ENCODE measurements around the gene C1orf174. TPM values are rescaled to one million over a fixed set of nuclear protein-coding genes. Genes with fewer than 3 reads are reported as not detected.

Gene C1orf174
- total and polyA plus RNA-seq, 2 of the 4 experiments (the other 2 are of a cell fraction) = 26.7 to 45.7 TPM

DNA sequence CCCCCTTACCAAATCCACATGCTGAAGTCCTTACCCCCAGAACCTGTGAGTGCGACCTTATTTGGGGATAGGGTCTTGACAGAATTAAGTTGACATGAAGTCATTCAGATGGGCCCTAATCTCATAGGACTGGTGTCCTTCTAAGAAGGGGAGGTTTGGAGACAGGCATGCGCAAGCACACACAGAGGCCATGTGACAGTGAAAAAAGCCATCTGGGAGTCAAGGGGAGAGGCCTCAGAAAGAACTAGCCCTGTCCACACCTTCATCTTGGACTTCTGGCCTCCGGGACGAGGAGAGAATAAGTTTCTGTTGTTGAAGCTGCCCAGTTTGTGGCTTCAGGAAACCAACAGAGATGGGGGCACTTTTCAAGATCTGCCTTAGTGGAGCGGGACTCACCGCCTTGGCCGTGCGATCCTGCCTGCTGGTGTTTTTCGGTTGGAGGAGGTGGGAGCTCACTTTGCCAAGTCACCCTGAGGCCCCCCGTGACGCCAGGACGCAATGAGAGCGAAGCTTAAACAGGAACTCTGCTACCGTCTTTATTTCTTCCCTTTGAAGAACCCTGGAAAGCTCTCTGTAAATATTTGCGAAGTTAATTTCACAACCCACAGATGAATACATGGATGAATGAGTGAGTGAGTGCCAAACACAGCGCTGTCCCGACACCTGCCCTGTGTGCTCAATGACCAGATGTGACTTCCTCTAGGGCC is 42.5 kb upstream of the C1orf174 start:
- Histone ChIP-seq H3K27me3 (ENCODE audit: control insufficient read depth, insufficient read depth, low read length) (no peaks in the 10 kb centered on the region), H4K5ac (ENCODE audit: low read depth, low read length) (no peak overlapping the region), H4K91ac (ENCODE audit: insufficient read depth, low read depth, low read length) (no peak overlapping the region), H3K9me1 (ENCODE audit: insufficient read depth, low read length) (no peaks in the 10 kb centered on the region), H2BK5ac (ENCODE audit: low read depth, low read length, poor library complexity, severe bottlenecking) (no peak overlapping the region), H2AK5ac (ENCODE audit: low read depth, low read length) (no peak overlapping the region), H4K8ac (ENCODE audit: low read depth in 2 of 2, low read length in 2 of 2) (no peak overlapping the region), H3K4ac (ENCODE audit: low read depth, low read length) (no peak overlapping the region), H3K4me3 (ENCODE audit: insufficient read depth, low read depth, low read length) (no peak overlapping the region), H3K14ac (replicated peaks; ENCODE audit: low read depth, low read length) (no peak overlapping the region), H4K20me1 (ENCODE audit: insufficient read depth, low read length) (no peaks in the 10 kb centered on the region), H3K9ac (ENCODE audit: low read depth, low read length) (no peak overlapping the region), H2AFZ (replicated peaks; ENCODE audit: low read length, poor library complexity) (no peak overlapping the region), H2BK15ac (ENCODE audit: low read depth, low read length) (no peak overlapping the region), H2BK20ac (ENCODE audit: low read depth, low read length) (no peak overlapping the region), H3K18ac (ENCODE audit: low read depth, low read length) (no peak overlapping the region), H3K56ac (ENCODE audit: extremely low read depth, insufficient read depth, low read length) (no peak overlapping the region), H2BK120ac (ENCODE audit: low read depth, low read length) (no peak overlapping the region), H3K9me3 (ENCODE audit: control insufficient read depth, insufficient read depth, low read length) (peaks cover 44% of the 10 kb centered on the region), H3K4me2 (ENCODE audit: low read depth, low read length) (no peak overlapping the region), H3K79me1 (ENCODE audit: low read depth in 1 of 2, low read length in 2 of 2) (no peaks in the 10 kb centered on the region), H3K23ac (ENCODE audit: low read depth, low read length) (no peak overlapping the region), H3K4me1 (ENCODE audit: control insufficient read depth, insufficient read depth, low read length) (no peaks in the 10 kb centered on the region), H2AK9ac (replicated peaks; ENCODE audit: low read depth, low read length, poor library complexity) (no peak overlapping the region), H3K36me3 (ENCODE audit: control insufficient read depth, insufficient read depth, low read length) (no peaks in the 10 kb centered on the region), H3K27ac (ENCODE audit: insufficient read depth, low read length) (no peak overlapping the region)
- CTCF ChIA-PET = no interaction called here
- dilution Hi-C loops (cut with HindIII; ENCODE audit: low sequenced_read_pairs, unreplicated experiment) = no loop called here
- ATAC-seq (ENCODE audit: low read depth) = no peak
- WGBS, 2 experiments (ENCODE audit: extremely low coverage in 2 of 2, insufficient read length in 1 of 2) = 44% methylated on average over 5 of the region's 17 CpGs; no CpG with 5 or more reads in 1 of the 2 experiments
- intact Hi-C loops (cut with micrococcal nuclease) = no loop called here
- no TSS peak for BruUV-seq (replicated peaks)
- TF ChIP-seq CEBPB (IDR thresholded peaks at IDR 0.05; ENCODE audit: low read depth, low read length) = no peak
- TF ChIP-seq RAD21 (IDR thresholded peaks at IDR 0.05; ENCODE audit: low read length) = no peak
- no peak for TF ChIP-seq POLR2A (IDR thresholded peaks at IDR 0.05; ENCODE audit: low read depth, low read length)
- no peak for TF ChIP-seq CHD1 (IDR thresholded peaks at IDR 0.05; ENCODE audit: low read depth, low read length)
- no peak for TF ChIP-seq RFX5 (IDR thresholded peaks at IDR 0.05; ENCODE audit: low read depth, low read length)
- no peak for TF ChIP-seq BHLHE40 (IDR thresholded peaks at IDR 0.05; ENCODE audit: low read depth, low read length)
- no peak for TF ChIP-seq RCOR1 (IDR thresholded peaks at IDR 0.05; ENCODE audit: insufficient replicate concordance, low read length)
- TF ChIP-seq, protein P1, sequence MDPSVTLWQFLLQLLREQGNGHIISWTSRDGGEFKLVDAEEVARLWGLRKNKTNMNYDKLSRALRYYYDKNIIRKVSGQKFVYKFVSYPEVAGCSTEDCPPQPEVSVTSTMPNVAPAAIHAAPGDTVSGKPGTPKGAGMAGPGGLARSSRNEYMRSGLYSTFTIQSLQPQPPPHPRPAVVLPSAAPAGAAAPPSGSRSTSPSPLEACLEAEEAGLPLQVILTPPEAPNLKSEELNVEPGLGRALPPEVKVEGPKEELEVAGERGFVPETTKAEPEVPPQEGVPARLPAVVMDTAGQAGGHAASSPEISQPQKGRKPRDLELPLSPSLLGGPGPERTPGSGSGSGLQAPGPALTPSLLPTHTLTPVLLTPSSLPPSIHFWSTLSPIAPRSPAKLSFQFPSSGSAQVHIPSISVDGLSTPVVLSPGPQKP (IDR thresholded peaks at IDR 0.05; ENCODE audit: borderline replicate concordance, low read depth, low read length) = no peak
- TF ChIP-seq, protein P2, sequence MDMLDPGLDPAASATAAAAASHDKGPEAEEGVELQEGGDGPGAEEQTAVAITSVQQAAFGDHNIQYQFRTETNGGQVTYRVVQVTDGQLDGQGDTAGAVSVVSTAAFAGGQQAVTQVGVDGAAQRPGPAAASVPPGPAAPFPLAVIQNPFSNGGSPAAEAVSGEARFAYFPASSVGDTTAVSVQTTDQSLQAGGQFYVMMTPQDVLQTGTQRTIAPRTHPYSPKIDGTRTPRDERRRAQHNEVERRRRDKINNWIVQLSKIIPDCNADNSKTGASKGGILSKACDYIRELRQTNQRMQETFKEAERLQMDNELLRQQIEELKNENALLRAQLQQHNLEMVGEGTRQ (IDR thresholded peaks at IDR 0.05; ENCODE audit: low read depth, low read length) = no peak
- no peak for TF ChIP-seq NFE2L2 (IDR thresholded peaks at IDR 0.05; ENCODE audit: low read depth, low read length)
- TF ChIP-seq, protein P3, sequence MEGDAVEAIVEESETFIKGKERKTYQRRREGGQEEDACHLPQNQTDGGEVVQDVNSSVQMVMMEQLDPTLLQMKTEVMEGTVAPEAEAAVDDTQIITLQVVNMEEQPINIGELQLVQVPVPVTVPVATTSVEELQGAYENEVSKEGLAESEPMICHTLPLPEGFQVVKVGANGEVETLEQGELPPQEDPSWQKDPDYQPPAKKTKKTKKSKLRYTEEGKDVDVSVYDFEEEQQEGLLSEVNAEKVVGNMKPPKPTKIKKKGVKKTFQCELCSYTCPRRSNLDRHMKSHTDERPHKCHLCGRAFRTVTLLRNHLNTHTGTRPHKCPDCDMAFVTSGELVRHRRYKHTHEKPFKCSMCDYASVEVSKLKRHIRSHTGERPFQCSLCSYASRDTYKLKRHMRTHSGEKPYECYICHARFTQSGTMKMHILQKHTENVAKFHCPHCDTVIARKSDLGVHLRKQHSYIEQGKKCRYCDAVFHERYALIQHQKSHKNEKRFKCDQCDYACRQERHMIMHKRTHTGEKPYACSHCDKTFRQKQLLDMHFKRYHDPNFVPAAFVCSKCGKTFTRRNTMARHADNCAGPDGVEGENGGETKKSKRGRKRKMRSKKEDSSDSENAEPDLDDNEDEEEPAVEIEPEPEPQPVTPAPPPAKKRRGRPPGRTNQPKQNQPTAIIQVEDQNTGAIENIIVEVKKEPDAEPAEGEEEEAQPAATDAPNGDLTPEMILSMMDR (conservative IDR thresholded peaks at IDR 0.05; ENCODE audit: low read depth, low read length) = no peak
- DNase-seq = no peak
- POLR2A ChIA-PET (ENCODE audit: unreplicated experiment) = no interaction called here
- in situ Hi-C loops (cut with MboI; ENCODE audit: low sequenced_read_pairs) = no loop called here

Data from IMR-90 (cell line).